PFSK-1 (cell line): ENCODE measurements around the gene TMUB1.

Experiments
- FOXP2 ChIP-seq: optimal IDR thresholded peaks from 2 replicates; pipeline ENCODE3; 2011; ENCODE audit warnings: borderline replicate concordance, control low read depth, inconsistent platforms; ENCODE audit not compliant: insufficient read depth; ENCODE audit errors: extremely low read length, extremely low read depth
- POLR2AphosphoS5 ChIP-seq: IDR thresholded peaks from 2 replicates; pipeline ENCODE4 v1.6.1; 2012; ENCODE audit warnings: low read depth, mild to moderate bottlenecking, control low read depth, low read length, moderate library complexity
- REST ChIP-seq, 2 experiments: IDR thresholded peaks; 2 replicates each; pipeline versions ENCODE4 v1.6.1 to v1.8.0; 2011 to 2012; ENCODE audit warnings: low read depth in 2 of 2, low read length in 2 of 2, control low read depth in 1 of 2, inconsistent platforms in 1 of 2, mild to moderate bottlenecking in 1 of 2, moderate library complexity in 1 of 2; ENCODE audit not compliant: insufficient read depth in 1 of 2
- SIN3A ChIP-seq: IDR thresholded peaks from 2 replicates; pipeline ENCODE4 v1.6.1; 2012; ENCODE audit warnings: mild to moderate bottlenecking, low read length, moderate library complexity, borderline replicate concordance; ENCODE audit not compliant: insufficient read depth
- TAF1 ChIP-seq: IDR thresholded peaks from 2 replicates; pipeline ENCODE4 v1.6.1; 2012; ENCODE audit warnings: low read length, control low read depth, borderline replicate concordance; ENCODE audit not compliant: insufficient read depth

The TMUB1 gene

GRCh38 chr7:151085691-151086620, 2.7 kb upstream of the TMUB1 start, which contains the start of gene AGAP3:
AGAP3 (plus strand) TSS chr7:151086475; CDS start chr7:151086742, 267 bp downstream.
- no peak for TF ChIP-seq FOXP2
- no peak; the same call in 1 of the 2 replicates for TF ChIP-seq SIN3A
- TF ChIP-seq TAF1 = 0 out of 2 replicates have a peak, but pooled peaks have one; percentile 49
- TF ChIP-seq POLR2AphosphoS5 = peak; percentile 91
- peak in 1 of 2 experiments; percentile 37; a peak in 1 of 4 replicates for TF ChIP-seq REST (IDR thresholded peaks at IDR 0.05; ENCODE audit: insufficient read depth in 1 of 2, low read depth in 2 of 2, low read length in 2 of 2)

- TF ChIP-seq POLR2AphosphoS5 (no peak), TAF1 (peak; percentile 11; the same call in 1 of the 2 replicates)
Observed at GRCh38 chr7:151085329-151085690, 2.0 kb upstream of the TMUB1 start.

- TF ChIP-seq REST (IDR thresholded peaks at IDR 0.05; ENCODE audit: insufficient read depth in 1 of 2, low read depth in 2 of 2, low read length in 2 of 2) = no peak
- TF ChIP-seq FOXP2 = no peak
- no peak for TF ChIP-seq POLR2AphosphoS5
- no peak for TF ChIP-seq SIN3A
- no peak for TF ChIP-seq TAF1
Observed at GRCh38 chr7:151083824-151084160, 499 bp upstream of the TMUB1 start.

- TF ChIP-seq TAF1 (no peak), POLR2AphosphoS5 (0 out of 2 replicates have a peak, but pooled peaks have one; percentile 19)
Observed at GRCh38 chr7:151082141-151083070, 887 bp downstream of the TMUB1 start.

GRCh38 chr7:151081170-151082101, 1.9 kb downstream of the TMUB1 start:
- TF ChIP-seq SIN3A (no peak), TAF1 (no peak), FOXP2 (no peak), POLR2AphosphoS5 (no peak), REST (IDR thresholded peaks at IDR 0.05; ENCODE audit: insufficient read depth in 1 of 2, low read depth in 2 of 2, low read length in 2 of 2) (no peak)
